WI38 (cell line): ENCODE results near the gene ERI2.

Source experiments
- H3K4me3 ChIP-seq: 2 replicates; pipeline ENCODE4 v1.5.1; 2011; ENCODE audit warnings: low read depth, mild to moderate bottlenecking, control low read depth, low read length
- TF ChIP-seq, protein P1 (sequence below): IDR thresholded peaks from 2 replicates; pipeline ENCODE4 v1.5.1; 2012; ENCODE audit warnings: low read depth, mild to moderate bottlenecking, control low read depth, low read length

Gene ERI2

DNA sequence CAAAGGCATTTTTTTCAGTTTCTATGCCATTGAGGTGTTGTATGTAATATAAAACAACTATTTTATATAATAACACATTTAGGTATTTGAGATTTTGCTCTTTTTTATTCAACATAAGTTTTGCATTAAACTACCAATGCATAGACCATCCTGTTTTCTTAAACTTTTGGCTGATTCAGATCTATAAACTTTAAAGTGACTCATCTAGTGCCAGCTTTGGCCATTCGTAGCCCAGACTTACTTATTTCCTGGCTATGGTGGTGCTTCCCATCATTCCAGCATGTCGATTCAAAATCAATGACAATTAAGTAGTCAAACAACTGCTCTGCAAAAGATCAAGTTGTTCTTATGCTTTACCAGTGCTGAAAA lies 3.1 kb downstream of the ERI2 start:
- H3K4me3 ChIP-seq: no peak overlapping the region
- TF ChIP-seq, protein P1, sequence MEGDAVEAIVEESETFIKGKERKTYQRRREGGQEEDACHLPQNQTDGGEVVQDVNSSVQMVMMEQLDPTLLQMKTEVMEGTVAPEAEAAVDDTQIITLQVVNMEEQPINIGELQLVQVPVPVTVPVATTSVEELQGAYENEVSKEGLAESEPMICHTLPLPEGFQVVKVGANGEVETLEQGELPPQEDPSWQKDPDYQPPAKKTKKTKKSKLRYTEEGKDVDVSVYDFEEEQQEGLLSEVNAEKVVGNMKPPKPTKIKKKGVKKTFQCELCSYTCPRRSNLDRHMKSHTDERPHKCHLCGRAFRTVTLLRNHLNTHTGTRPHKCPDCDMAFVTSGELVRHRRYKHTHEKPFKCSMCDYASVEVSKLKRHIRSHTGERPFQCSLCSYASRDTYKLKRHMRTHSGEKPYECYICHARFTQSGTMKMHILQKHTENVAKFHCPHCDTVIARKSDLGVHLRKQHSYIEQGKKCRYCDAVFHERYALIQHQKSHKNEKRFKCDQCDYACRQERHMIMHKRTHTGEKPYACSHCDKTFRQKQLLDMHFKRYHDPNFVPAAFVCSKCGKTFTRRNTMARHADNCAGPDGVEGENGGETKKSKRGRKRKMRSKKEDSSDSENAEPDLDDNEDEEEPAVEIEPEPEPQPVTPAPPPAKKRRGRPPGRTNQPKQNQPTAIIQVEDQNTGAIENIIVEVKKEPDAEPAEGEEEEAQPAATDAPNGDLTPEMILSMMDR: no peak

DNA sequence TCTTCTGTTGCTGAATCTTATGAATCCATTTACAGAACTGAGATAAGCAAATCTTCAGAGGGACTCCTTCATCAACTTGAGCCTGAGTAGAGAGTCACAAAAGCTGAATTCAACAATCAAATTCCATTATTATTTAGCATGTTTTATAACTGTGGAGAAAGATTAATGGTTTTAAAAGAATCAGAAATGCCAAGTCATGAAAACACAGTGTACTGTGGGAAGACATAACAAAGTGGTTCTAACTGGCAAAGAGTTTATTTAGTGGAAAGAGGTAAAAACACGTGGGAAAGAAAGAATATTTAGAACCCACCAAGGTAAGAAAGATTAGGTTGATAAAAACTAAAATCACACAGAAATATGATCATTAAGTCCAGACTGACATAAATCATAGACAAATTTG lies 5.0 kb downstream of the ERI2 start:
- H3K4me3 ChIP-seq: no peak overlapping the region
- TF ChIP-seq, protein P1: no peak

- H3K4me3 ChIP-seq: no peak overlapping the region
- TF ChIP-seq, protein P1: peak; percentile 19; the same call in 1 of the 2 replicates
Observed at GRCh38 chr16:20799599-20799998, 6.7 kb downstream of the ERI2 start.

DNA sequence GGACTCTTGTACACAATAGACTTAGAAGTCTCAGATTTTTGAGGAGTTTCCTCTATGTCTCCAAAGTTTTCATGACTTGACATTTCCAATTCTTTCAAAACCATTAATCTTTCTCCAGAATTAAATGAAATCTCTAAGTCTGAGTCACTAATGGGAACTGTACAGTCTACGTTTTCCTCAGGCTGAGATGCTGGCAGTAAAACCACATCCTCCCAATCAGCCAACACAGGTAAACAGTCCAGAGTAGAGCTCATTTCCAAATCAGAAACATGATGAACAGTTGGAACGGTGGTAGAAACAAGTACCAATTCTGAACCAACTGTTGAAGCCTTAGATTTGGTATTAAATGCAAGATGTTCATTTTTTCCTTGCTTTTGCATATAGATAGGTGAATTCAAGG lies 7.9 kb downstream of the ERI2 start:
- H3K4me3 ChIP-seq: no peak overlapping the region
- TF ChIP-seq, protein P1: no peak

DNA sequence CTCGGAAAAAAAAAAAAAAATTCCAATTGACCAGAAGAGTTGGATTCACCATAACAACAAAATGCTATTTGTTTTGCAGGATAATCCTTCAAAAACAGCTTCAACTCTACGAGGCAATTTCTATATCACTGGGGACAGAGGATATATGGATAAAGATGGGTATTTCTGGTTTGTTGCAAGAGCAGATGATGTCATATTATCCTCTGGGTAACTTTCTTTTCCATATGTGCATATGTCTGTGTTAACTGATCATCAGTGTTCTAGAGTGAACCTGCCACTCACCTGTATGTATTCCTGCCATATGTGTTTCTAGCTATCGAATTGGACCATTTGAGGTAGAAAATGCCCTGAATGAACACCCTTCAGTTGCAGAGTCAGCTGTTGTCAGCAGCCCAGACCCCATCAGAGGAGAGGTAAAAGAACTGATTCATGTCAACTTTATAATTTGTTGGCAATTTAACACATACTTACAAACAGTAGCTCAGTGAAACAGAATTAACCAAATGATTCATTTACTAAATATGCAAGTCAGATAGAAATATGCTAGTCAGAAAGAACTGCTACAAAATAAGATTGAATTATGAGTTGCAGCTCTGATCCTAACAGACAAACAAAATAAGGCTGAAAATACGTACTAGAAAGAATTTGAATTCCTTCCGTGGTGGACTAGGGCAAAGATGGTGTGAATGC lies 14.2 kb downstream of the ERI2 start:
- TF ChIP-seq, protein P1: no peak
- H3K4me3 ChIP-seq: no peak overlapping the region

GRCh38 chr16:20789130-20789529 lies 17.1 kb downstream of the ERI2 start:
- TF ChIP-seq, protein P1: no peak
- H3K4me3 ChIP-seq: no peak overlapping the region

- TF ChIP-seq, protein P1: no peak
- no peak overlapping the region for H3K4me3 ChIP-seq
Observed at GRCh38 chr16:20784204-20784603, 22.1 kb downstream of the ERI2 start.
